ENCODE measurements around the gene SMAD5.

The SMAD5 gene

DNA sequence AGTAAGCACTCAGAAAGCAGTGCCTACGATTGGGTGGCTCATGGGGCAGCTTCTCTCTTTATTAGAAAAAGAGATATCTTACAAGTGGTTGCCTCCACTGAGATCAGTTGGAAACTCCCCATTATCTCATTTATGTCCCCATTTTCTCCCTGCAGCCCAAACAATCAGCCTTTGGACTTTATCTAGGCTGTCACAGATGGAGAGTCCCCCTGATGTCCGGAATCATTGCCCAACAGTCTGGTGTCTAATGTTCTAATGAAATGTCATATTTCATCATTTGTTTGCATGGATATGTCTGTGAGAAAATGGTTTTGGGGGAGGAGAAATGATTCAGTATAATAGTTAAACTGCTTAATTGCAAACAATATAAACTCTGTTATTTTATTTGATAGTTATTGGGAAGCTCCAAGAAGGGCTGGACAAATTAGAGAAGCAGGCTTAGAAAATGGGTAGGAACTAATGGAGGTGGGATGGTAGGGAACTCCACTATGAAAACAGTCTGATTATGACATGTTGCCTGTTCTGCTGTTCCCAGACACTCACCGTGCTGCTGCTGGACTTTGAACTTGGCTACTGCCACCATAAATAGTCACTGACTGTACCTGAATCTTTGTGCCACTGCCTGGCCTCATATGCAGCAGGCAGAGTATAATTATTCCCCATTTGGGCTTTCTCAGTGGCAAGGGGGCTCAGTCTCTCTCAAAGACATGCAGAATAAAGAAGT lies 38.3 kb upstream of the SMAD5 start:
- no peak for DNase-seq (ENCODE audit: low read depth)
- TF ChIP-seq, protein P1, sequence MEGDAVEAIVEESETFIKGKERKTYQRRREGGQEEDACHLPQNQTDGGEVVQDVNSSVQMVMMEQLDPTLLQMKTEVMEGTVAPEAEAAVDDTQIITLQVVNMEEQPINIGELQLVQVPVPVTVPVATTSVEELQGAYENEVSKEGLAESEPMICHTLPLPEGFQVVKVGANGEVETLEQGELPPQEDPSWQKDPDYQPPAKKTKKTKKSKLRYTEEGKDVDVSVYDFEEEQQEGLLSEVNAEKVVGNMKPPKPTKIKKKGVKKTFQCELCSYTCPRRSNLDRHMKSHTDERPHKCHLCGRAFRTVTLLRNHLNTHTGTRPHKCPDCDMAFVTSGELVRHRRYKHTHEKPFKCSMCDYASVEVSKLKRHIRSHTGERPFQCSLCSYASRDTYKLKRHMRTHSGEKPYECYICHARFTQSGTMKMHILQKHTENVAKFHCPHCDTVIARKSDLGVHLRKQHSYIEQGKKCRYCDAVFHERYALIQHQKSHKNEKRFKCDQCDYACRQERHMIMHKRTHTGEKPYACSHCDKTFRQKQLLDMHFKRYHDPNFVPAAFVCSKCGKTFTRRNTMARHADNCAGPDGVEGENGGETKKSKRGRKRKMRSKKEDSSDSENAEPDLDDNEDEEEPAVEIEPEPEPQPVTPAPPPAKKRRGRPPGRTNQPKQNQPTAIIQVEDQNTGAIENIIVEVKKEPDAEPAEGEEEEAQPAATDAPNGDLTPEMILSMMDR (IDR thresholded peaks at IDR 0.05; ENCODE audit: insufficient read depth, low read depth, low read length, missing control alignments): no peak
- H3K4me3 ChIP-seq (ENCODE audit: low read depth, low read length): no peak overlapping the region

DNA sequence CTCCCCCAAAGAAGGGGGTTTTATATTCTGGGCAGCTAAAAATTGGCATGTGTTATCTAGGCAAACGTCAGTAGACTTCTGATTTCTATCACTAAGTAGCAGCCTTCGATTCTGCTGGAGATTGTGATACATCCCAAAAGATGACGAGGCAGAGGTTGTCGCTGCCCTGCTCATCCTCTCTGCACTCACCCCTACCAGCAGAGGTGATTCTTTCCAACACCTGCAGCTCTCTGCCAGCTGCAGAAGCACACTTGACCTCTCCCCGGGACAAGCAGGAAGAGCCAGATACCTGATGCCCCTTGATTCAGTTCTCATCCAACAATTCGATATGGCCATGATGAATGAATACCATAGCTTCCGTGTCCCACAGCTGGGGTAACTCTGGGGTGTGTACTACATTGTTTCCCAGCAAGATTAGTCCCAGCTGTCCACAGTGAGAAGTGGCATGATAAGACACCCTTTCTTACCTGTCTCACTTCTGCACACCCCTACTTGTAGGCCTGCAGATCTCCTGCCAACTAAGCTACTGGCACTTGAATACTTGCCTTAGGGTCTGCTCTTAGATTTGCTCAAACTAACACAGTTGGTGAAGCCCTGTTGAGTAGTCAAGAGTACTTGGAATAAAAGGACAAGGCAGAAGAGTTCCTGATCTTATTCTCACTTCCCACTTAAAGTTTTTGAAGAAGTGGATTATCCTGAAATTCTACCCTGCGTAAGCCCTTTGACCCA lies 37.6 kb upstream of the SMAD5 start:
- no peak overlapping the region for H3K4me3 ChIP-seq (ENCODE audit: low read depth, low read length)
- no peak for DNase-seq (ENCODE audit: low read depth)
- TF ChIP-seq, protein P1 (IDR thresholded peaks at IDR 0.05; ENCODE audit: insufficient read depth, low read depth, low read length, missing control alignments): no peak

DNA sequence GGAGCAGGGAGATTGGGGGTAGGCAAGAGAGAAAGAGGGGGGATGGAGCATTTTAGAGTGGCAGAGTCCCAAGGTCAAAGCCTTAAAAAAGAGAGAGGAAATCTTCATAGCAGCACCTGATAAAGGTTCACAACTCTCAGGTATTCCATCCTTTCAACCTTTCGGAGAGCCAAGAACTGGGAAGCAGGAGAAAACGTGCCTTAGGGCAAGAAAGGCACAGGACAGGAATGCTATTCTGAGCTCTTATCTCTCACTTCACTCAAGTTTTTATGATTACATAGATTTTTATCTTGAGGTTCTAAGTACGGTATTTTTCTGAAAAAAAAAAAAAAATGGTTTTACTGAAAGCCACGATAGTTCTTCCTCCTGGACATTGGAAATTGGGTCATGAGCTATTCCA lies 34.5 kb upstream of the SMAD5 start:
- TF ChIP-seq, protein P1 (IDR thresholded peaks at IDR 0.05; ENCODE audit: insufficient read depth, low read depth, low read length, missing control alignments): no peak
- H3K4me3 ChIP-seq (ENCODE audit: low read depth, low read length): no peak overlapping the region
- DNase-seq (ENCODE audit: low read depth): no peak

DNA sequence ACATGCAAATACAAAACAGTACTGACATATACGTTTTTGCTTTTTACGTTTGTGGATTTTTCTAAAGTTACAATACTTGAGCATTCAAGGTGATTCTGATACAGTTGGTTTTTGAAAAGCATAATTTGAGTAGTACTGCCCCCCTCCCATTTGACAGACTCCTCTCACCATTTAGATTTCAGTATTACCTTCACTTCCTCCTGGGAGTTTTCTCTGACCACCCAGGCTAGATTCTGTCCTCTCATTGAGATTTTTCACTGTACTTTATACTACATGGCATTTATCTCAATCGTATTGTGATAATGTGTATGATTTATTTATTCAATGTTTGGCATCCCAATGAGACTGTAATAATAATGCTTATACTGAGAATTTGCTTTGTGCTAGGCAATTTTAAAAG lies 32.8 kb upstream of the SMAD5 start:
- TF ChIP-seq, protein P1 (IDR thresholded peaks at IDR 0.05; ENCODE audit: insufficient read depth, low read depth, low read length, missing control alignments): no peak
- DNase-seq (ENCODE audit: low read depth): no peak
- H3K4me3 ChIP-seq (ENCODE audit: low read depth, low read length): no peak overlapping the region

DNA sequence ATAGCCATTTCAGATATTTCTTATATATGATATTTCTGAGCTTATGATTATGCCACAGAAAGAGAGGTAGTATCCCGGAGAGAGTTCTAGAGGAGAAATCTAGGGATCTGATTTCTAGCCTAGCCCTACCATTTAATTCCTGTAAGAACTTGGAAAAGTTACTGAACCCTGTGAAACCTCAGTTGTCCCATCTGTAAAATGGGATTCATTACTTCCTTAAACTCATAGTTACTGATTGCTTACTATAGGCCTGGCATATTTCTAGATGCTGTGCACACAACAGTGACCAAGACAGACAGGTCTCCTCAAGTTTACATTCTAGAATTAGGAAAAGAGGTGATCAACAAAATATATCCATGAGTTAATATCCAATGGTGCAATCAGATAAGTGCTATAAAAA lies 30.8 kb upstream of the SMAD5 start:
- TF ChIP-seq, protein P1 (IDR thresholded peaks at IDR 0.05; ENCODE audit: insufficient read depth, low read depth, low read length, missing control alignments): no peak
- DNase-seq (ENCODE audit: low read depth): no peak

DNA sequence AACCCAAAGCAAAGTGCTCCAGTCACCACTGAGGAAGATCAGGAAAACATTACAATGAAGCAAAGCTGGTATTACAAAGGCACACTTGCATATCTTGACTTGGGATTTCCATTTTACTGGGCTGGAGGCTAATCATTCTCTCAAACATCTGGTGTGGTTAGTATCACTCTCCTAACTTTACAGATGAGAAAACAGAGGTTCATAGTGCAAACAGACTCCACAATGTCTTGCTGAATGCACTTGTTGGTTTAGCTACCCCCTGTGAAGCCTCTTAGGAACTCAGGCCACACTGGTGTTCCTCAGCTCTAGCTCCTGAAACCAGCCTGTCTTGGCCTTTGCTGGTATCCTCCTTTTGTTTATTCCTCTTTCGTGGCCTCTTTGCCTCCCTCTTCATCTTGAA lies 29.5 kb upstream of the SMAD5 start:
- DNase-seq (ENCODE audit: low read depth): peak; percentile 18
- TF ChIP-seq, protein P1 (IDR thresholded peaks at IDR 0.05; ENCODE audit: insufficient read depth, low read depth, low read length, missing control alignments): no peak

More for the DNA sequence above, 30.8 kb upstream of the SMAD5 start:
- no peak overlapping the region for H3K4me3 ChIP-seq (ENCODE audit: low read depth, low read length)

More for the DNA sequence above, 29.5 kb upstream of the SMAD5 start:
- H3K4me3 ChIP-seq (ENCODE audit: low read depth, low read length): no peak overlapping the region

Data from GM12865 (cell line).